Stimulated activated CD4-positive, alpha-beta T cell treated with anti-CD3 and anti-CD28 coated beads, Interleukin-1b, Interleukin-23, amount 100 ng/mL, for 1 hour (primary cell): ENCODE results near the gene RPL28.
"Not testable (repeated sequence)": the region's sequence is repeated elsewhere in the genome, so short reads cannot be mapped to it uniquely, and the experiment has no call there.

ENCODE experiments used
- DNase-seq, 2 donors: peaks; one replicate each; pipeline ENCODE4 v3.0.0-alpha.2; 2020; ENCODE audit warnings: low read depth in 2 of 2

RPL28 gene

DNA sequence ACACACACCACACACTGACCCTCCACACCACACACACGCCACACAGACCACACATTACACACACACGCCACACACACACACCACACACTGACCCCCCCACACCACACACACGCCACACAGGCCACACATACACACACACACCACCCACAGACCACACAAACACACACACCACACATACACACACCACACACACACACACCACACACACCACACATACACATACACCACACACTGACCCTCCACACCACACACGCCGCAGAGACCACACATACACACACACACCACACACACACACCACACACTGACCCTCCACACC, 62.4 kb downstream of the RPL28 start:
- DNase-seq = not testable (repeated sequence)

DNA sequence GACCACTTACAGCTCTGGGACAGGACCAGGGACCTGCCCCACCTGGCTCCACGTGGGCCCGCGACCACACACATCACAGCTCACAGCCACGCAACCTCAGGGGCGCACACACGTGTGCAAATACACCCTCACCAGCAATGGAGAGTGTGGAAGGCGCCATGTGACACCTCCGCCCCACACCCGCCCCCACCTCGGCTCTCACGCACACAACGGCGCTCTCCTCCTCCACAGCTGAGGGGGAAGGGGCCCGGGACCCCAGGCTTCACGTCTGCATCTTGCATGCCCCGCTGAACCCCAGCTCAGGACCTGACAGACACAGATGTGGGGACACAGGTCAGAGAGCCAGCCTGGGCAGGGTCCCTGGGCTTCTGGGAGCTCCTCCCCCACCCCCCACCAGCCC, 63.7 kb downstream of the RPL28 start:
- no peak for DNase-seq

DNA sequence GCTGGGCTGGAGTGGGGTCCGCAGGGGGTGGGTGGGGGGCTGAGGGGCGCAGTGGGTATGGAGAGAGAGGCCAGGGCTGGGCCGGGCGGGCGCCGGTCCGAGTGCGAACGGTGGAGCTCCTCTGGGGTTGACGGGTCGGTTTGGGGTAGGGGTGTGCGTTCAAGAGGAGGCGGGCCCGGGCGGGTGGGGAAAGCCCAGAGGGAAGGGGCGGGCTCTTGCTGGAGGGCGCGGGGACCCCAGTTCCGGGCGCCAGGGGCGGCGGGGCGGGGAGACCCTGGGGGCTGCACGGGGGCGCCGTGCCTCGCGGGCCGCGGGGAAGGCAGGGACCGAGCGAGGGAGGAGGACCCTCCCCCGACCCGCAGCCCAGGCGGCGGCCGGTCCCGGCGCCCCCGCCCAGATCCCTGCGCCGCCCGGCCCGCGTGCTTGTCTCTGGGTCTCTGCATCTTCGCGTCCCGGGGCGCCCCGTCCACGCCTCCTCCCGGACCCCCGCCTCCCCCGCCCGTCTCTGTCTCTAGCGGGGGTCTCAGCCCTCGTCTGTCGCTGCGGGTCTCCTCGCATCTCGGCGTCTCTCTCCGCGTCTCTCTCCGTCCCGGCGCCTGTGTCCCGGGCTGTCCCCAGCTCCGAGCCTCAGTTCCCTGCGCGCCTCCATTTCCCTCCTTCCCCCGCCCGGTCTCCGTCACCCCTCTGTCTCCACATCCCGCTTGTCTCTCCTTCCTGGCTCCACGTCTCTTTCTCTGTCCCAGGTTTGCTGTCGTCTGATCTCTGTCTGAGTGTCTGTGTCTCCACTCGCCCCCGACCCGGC, 65.6 kb downstream of the RPL28 start:
- no peak for DNase-seq

DNA sequence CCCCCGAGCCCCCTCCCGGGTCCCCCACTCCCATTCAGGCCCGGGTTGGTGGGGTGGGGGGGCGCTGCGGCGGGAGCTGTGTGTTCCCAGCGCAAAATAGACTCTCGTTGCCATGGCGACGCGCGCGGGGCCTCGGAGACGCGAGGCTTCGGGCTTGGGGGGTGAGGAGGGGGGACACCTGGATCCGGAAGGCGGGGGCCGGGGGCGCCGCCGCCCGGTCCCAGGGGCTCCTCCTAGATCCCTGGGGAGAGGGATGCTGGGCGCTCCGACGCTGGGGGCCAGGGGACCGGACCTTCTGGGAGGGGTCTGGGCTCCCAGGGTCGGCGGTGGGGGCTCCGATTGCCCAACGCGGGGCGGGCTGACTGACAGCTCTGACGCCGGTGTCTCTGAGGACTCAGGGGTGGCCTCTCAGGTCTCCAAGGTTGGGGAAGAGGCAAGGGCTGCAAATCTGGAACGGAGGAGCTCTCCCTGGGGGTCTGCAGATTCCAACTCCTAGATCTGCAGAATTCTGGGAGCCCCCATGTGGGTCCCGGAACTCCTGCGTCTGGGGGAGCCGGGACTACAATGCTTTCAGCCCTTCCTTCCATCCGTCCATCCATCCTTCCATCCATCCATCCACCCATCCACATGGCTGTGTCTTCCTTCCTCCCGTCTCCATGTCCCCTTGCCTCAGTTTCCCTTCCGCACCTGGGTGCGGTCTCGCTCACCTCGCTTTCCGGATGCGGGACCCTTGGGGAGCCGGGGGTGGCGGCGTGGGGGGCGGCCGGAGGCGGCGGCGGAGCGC, 66.4 kb downstream of the RPL28 start:
- no peak for DNase-seq
